Sigmoid colon (tissue), 4 donors: ENCODE results near the gene RUSF1.

Experiments used
- POLR2A ChIP-seq, 2 donors: fragments of 450-650 bp; IDR thresholded peaks; one replicate each; pipeline ENCODE4 v1.6.1; 2016; ENCODE audit warnings: antibody characterized with exemption in 2 of 2, mild to moderate bottlenecking in 2 of 2, moderate library complexity in 2 of 2
- POLR2AphosphoS5 ChIP-seq, 4 donors: sonication (generic); formaldehyde crosslinking; IDR thresholded peaks; one replicate each; pipeline ENCODE4 v1.6.1; 2017; ENCODE audit warnings: antibody characterized with exemption in 4 of 4
- TF ChIP-seq, protein P1 (sequence below), 4 experiments: fragments of 450-650 bp in 3 of 4; fragments of 200-600 bp in 1 of 4; IDR thresholded peaks; one replicate each; pipeline ENCODE4 v1.5.1; 2016 to 2019; ENCODE audit warnings: antibody characterized with exemption in 4 of 4, mild to moderate bottlenecking in 3 of 4, moderate library complexity in 2 of 4

DNA sequence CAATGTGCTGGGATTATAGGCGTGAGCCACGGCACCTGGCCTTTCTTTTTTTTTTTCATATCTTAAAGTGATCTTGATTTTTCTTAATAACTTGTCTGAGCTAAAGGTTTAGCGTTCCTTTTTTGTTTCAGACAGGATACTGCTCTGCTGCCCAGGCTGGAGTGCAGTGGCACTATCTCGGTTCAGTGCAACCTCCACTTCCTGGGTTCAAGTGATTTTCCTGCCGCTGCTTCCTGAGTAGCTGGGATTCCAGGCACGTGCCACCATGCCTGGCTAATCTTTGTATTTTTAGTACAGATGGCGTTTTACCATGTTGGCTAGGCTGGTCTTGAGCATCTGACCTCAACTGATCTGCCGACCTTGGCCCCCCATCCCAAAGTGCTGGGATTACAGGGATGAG, 4.0 kb downstream of the RUSF1 start:
- TF ChIP-seq POLR2AphosphoS5 (IDR thresholded peaks at IDR 0.05) (no peak), POLR2A (IDR thresholded peaks at IDR 0.05) (no peak)
- TF ChIP-seq, protein P1, sequence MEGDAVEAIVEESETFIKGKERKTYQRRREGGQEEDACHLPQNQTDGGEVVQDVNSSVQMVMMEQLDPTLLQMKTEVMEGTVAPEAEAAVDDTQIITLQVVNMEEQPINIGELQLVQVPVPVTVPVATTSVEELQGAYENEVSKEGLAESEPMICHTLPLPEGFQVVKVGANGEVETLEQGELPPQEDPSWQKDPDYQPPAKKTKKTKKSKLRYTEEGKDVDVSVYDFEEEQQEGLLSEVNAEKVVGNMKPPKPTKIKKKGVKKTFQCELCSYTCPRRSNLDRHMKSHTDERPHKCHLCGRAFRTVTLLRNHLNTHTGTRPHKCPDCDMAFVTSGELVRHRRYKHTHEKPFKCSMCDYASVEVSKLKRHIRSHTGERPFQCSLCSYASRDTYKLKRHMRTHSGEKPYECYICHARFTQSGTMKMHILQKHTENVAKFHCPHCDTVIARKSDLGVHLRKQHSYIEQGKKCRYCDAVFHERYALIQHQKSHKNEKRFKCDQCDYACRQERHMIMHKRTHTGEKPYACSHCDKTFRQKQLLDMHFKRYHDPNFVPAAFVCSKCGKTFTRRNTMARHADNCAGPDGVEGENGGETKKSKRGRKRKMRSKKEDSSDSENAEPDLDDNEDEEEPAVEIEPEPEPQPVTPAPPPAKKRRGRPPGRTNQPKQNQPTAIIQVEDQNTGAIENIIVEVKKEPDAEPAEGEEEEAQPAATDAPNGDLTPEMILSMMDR (IDR thresholded peaks at IDR 0.05) = no peak
